ENCODE measurements around the gene DNMT1. TPM values are rescaled to one million over a fixed set of nuclear protein-coding genes. Genes with fewer than 3 reads are reported as not detected.

The DNMT1 gene
- polyA plus RNA-seq, 1 of the 3 experiments (the other 2 are of a cell fraction) = 58.3 TPM

GRCh38 chr19:10191347-10191746 lies 3.4 kb downstream of the DNMT1 start (continued):
- no peak for TF ChIP-seq REST (IDR thresholded peaks at IDR 0.05; ENCODE audit: low read depth, low read length)
- no peak for TF ChIP-seq IRF3 (IDR thresholded peaks at IDR 0.05; ENCODE audit: low read depth, low read length)
- no peak for TF ChIP-seq TEAD4 (IDR thresholded peaks at IDR 0.05; ENCODE audit: borderline replicate concordance, insufficient read depth)

GRCh38 chr19:10190026-10190425 lies 4.7 kb downstream of the DNMT1 start:
- H3K79me2 ChIP-seq (ENCODE audit: insufficient read depth) = peaks cover 95% of the 10 kb centered on the region
- no peak overlapping the region for H3K4me2 ChIP-seq
- DNase-seq = no peak
- CTCF ChIA-PET = interaction anchor here (1.1 to 1.2 kb wide), 3 partner anchors 11 to 60 kb away, joined by 3 to 4 read pairs (median 3); no protein-coding TSS in a partner anchor
- WGBS (ENCODE audit: low lambda C conversion rate) = 92% methylated on average over 5 of the region's 5 CpGs
- H3K27me3 ChIP-seq (ENCODE audit: insufficient read depth) = no peaks in the 10 kb centered on the region
- no peak overlapping the region for H3K27ac ChIP-seq (ENCODE audit: low read depth in 2 of 2, low read length in 1 of 2)
- no peak overlapping the region for H3K4me3 ChIP-seq (ENCODE audit: low read depth in 2 of 2, low read length in 1 of 2)
- no peak overlapping the region for H2AFZ ChIP-seq (ENCODE audit: low read depth)
- H3F3A ChIP-seq (replicated peaks; ENCODE audit: insufficient read depth) = peaks cover 17% of the 10 kb centered on the region
- H3K4me1 ChIP-seq (ENCODE audit: control insufficient read depth in 1 of 2, insufficient read depth in 2 of 2, low read depth in 1 of 2, low read length in 1 of 2) = peaks cover 7 to 15% of the 10 kb centered on the region in 2 experiments; a peak in 2 of 4 replicates
- no peaks in the 10 kb centered on the region for H3K9me3 ChIP-seq
- H3K36me3 ChIP-seq (replicated peaks in 1 of 2; ENCODE audit: control insufficient read depth in 1 of 2, insufficient read depth in 2 of 2, low read length in 1 of 2) = peaks cover 0 to 13% of the 10 kb centered on the region in 2 experiments
- POLR2A ChIA-PET = interaction anchor here (0.6 kb wide), 1 partner anchor 20 kb away, joined by 3 read pairs; no protein-coding TSS in a partner anchor
- peaks cover 54% of the 10 kb centered on the region; the same call in 1 of the 2 replicates for H4K20me1 ChIP-seq (ENCODE audit: insufficient read depth)
- no peaks in the 10 kb centered on the region for H3K9me2 ChIP-seq
- H3K9ac ChIP-seq = no peak overlapping the region
- TF ChIP-seq FOXM1 (IDR thresholded peaks at IDR 0.05; ENCODE audit: low read depth) = no peak
- no peak for TF ChIP-seq MEF2A (IDR thresholded peaks at IDR 0.05; ENCODE audit: borderline replicate concordance, low read depth)
- TF ChIP-seq NFIC (IDR thresholded peaks at IDR 0.05; ENCODE audit: borderline replicate concordance) = no peak
- TF ChIP-seq FOXJ3 (CRISPR knock-in tag; IDR thresholded peaks at IDR 0.05) = no peak
- no peak for TF ChIP-seq RFX5 (IDR thresholded peaks at IDR 0.05; ENCODE audit: low read length)
- no peak for TF ChIP-seq SIN3A (IDR thresholded peaks at IDR 0.05; ENCODE audit: borderline replicate concordance, low read depth, low read length)
- no peak for TF ChIP-seq EP300 (IDR thresholded peaks at IDR 0.05; ENCODE audit: borderline replicate concordance in 1 of 2, low read depth in 1 of 2, low read length in 1 of 2)
- TF ChIP-seq CHD2 (IDR thresholded peaks at IDR 0.05; ENCODE audit: low read length, partially characterized antibody) = no peak
- TF ChIP-seq YY1 (IDR thresholded peaks at IDR 0.05; ENCODE audit: low read depth) = no peak
- no peak for TF ChIP-seq ZBTB33 (IDR thresholded peaks at IDR 0.05; ENCODE audit: borderline replicate concordance, low read depth)
- TF ChIP-seq IRF3 (IDR thresholded peaks at IDR 0.05; ENCODE audit: low read depth, low read length) = no peak
- TF ChIP-seq EZH2phosphoT487 (IDR thresholded peaks at IDR 0.05; ENCODE audit: borderline replicate concordance, low read depth) = no peak
- TF ChIP-seq REST (IDR thresholded peaks at IDR 0.05; ENCODE audit: low read depth, low read length) = no peak
- no peak for TF ChIP-seq RCOR1 (IDR thresholded peaks at IDR 0.05; ENCODE audit: low read length)
- TF ChIP-seq FOSL2 (IDR thresholded peaks at IDR 0.05; ENCODE audit: borderline replicate concordance, low read depth) = no peak
- TF ChIP-seq POLR2AphosphoS5 (IDR thresholded peaks at IDR 0.05; ENCODE audit: low read depth, low read length) = no peak
- TF ChIP-seq TAF1 (IDR thresholded peaks at IDR 0.05; ENCODE audit: borderline replicate concordance, low read depth, low read length) = no peak

All from SK-N-SH (cell line).